Activated gamma-delta T cell treated with anti-CD3 and anti-CD28 coated beads, Interleukin-2, amount 50 U/mL, for 16 hours (primary cell): ENCODE results near the gene OSBPL3.
"Not testable (repeated sequence)": the region's sequence is repeated elsewhere in the genome, so short reads cannot be mapped to it uniquely, and the experiment has no call there.

Experiments used
- DNase-seq: peaks from one replicate; pipeline ENCODE4 v3.0.0-alpha.2; 2020; ENCODE audit warnings: low read depth

The OSBPL3 gene

DNA sequence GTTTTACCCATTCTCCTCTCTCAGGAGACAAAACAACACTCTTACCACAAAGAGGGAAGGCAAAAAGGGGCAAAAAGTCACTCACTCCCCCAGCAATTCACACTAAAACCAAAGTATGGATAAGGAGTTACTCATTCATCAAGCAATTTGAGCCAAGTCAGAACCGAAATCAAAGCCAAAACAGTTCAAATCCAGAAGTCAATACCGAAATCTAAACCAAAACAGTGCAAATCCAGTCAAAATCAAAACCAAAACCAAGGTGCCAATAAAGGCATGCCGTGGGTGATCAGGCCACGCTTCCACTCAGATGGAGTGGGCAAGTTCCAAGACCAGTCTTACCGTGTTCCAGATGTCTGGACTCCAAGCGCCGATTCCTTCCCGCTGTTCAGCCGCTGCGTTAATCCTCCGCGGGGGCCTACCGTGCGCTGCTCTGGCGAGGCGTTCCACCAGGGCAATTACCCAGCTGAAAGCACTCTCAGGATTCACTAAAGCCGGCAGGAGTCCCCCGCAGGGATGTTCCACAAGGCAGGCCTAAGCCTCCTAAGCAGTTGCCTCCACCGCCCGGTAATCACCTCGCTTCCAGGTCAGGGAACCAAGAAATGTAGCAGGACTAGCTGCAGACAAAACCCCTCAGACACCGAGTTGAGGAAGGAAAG, 185.1 kb downstream of the OSBPL3 start:
- DNase-seq = not testable (repeated sequence)

DNA sequence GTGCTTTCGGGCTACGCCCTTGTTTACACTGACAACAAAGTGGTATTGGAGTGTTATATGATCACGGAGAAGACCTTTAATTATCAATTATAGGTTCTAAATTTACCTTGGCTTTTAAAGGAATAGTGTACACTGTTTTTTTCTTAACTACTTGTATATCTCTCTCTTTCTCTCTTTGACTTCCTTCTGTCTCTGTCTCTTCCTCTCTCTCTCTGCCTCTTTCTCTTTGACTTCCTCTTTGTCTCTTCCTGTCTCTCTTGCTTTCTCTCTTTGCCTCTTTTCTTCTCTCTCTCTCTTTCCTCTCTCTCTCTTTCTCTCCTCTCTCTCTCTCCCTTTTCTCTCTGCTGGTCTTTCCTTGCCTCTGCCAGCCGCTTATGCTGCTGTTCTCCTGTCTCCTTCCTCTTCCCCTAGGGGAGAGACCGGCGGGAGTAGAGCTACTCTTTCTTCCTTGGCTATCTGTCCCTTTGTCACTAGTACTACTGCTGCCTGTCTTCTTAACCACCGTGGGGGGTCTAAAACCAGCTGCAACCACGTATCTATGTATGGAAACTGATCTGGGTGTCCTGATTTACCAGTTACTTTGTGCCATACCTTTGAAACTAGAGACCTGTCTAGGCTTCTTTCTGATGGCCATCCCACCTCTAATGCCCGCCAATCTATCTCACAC, 185.9 kb downstream of the OSBPL3 start:
- DNase-seq = no peak

DNA sequence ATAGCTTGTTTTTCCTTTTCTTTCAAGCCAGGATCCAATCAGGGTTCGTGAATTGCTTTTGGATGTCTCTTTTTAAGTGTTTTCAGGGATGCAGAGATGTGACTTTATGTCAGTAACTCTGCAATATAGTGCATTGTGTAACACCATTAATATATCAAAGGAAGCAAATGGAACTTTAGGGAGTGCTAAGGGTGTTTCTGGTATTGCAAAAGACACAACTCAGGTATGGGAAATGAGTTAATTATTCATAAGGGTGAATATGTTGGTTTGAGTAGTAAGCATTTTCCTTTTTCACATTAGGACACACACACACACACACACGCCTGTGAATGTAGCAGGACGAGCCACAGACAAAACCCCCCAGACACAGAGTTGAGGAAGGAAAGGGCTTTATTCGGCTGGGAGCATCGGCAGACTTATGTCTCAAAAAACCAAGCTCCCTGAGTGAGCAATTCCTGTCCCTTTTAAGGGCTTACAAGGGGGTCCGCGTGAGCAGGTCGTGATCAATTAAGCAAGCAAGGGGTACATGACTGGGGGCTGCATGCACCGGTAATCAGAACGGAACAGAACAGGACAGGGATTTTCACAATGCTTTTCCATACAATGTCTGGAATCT, 190.9 kb downstream of the OSBPL3 start:
- no peak for DNase-seq

DNA sequence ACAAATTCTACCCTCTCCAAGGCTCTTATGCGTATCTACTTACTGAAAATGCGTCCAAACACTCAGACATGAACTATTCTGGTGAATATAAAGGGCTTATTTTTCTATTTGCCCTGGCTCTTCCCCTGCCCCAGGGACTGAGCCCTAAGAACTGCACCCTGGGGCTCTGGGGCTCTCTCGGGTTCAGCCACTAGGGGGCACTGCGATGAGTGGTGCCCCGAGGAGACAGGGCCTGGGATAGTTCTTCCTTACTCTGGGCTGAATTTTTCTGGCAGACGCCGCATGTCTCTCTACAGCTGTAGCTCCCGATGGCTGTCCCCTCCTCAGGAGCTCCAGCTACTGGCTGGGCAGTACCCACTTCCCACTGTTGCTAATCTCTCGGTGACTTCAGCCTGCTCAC, 191.9 kb downstream of the OSBPL3 start:
- DNase-seq = no peak

DNA sequence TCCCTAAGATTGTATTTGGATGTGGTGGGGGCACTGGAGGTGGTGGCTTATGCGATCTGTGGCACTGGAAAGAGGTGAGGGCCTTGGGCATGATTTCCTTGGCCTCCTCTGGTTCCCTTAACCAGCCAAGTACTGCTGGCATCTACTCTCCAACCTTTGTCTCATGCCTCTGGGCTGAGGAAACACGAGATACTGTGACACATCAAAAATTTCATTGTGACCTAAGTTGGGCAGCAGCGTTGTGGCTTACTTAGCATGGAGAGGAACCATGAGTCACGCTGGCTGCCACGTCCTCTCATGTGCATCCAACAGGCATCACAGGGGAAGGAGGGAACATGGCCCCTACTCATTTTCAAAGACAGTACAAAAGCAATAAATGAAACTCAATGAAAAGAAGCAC, 193.0 kb downstream of the OSBPL3 start:
- DNase-seq = no peak

DNA sequence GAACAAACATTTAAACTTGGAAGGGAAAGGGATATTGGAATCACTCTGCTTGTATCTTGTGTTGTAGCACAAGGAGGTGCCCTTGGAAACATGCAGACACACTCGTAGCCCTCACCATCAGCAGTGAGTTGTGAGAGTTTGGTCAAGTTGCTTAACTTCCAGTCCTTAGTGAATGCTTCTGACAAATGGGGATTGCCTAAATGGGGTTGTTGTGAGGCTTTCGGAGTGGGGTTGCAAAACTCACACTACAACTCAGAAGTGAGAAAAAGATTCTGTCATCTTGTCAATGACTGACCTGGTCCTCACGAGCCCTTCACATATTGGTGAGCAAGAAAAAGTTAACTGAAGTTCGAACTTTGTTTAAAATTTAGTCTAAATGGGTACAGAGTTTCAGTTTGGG, 193.7 kb downstream of the OSBPL3 start:
- no peak for DNase-seq

DNA sequence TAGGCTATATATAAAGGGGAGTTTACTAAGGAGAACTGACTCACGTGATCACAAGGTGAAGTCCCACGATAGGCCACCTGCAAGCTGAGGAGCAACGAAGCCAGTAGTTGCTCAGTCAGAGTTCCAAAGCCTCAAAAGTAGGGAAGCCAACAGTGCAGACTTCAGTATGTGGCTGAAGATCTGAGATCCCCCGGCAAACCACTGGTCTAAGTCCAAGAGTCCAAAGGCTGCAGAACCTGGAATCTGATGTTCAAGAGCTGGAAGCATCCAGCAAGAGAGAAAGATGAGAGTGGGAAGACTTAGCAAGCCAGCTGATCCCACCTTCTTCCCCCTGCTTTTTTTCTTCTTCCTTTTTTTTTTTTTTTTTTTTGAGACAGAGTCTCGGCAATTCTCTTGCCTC, 195.7 kb downstream of the OSBPL3 start:
- DNase-seq = no peak

GRCh38 chr7:24783698-24784097, 196.3 kb downstream of the OSBPL3 start:
- DNase-seq = no peak

DNA sequence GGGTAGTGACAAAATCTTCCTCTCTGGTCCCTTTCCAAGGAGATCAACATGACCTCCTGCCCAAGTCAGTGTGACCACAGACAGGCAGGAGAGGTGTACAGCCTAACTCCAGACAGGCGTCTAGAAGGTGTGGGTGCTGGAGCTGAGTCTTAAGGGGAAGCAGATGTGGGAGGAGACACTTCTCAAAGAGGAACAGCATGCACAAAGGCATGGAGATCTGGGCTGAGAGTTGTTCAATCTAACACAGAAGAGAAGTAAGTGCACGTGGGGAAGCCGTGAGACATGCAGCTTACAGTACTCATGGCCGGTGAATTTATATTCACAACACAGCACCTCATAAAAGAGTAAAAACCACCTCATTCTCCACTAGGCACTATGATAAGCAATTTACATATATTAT, 198.9 kb downstream of the OSBPL3 start:
- DNase-seq = no peak

DNA sequence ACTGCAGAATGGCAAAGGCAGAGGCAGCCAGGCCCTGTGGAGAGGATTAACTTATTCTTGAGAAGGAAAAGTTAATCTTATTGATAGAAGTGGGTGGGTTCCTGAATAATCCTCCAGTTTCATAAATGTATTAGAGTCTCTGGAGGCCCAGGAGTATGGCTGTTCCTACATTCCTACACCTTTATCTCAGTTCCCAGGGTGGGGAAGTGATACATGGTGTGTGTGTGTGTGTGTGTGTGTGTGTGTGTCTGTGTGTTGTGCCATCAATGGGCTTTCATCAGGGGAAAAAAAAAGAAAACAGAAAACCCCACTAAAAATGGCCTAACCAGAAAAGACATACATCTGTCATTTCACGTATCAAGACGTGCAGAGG, 200.7 kb downstream of the OSBPL3 start:
- no peak for DNase-seq

- DNase-seq = no peak
Measured at GRCh38 chr7:24778543-24779282, 201.3 kb downstream of the OSBPL3 start.

GRCh38 chr7:24777806-24778205, 202.2 kb downstream of the OSBPL3 start:
- no peak for DNase-seq

GRCh38 chr7:24773646-24774045, 206.3 kb downstream of the OSBPL3 start:
- DNase-seq = no peak

- DNase-seq = no peak
Measured at GRCh38 chr7:24769851-24770250, 210.1 kb downstream of the OSBPL3 start.

GRCh38 chr7:24769014-24769830, 210.8 kb downstream of the OSBPL3 start:
- no peak for DNase-seq

DNA sequence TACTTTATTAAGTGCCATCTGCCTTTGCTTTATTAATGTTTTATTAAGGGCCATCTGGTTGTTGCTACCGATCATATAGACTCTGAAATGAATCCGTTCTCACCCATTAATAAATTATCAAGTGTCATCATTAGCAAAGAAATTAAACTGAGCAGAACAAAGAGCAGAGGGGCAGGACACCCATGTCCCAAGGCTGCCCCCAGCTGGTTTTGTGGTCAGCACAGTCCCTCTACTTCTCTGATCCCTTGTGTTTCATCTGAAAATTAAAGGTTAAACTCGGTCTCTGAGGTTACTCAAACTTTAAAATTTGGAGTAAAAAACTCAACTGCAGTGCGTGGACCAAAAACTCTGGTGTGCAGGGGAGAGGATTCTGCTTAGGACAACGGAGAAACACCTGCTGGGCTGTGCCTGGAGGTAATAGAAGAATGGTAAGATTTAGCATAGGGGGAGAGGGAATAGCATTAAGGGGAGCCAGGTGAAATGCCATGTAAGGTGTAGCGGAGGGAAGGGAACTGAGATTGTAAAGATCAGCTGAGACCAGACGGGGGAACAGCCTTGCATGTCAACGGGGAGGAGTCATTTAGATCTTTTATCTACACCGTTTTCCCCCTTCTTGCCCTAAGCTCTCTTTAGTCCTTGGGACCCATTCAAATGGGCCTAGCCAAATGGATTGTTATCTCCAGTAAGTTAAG, 212.0 kb downstream of the OSBPL3 start:
- no peak for DNase-seq

DNA sequence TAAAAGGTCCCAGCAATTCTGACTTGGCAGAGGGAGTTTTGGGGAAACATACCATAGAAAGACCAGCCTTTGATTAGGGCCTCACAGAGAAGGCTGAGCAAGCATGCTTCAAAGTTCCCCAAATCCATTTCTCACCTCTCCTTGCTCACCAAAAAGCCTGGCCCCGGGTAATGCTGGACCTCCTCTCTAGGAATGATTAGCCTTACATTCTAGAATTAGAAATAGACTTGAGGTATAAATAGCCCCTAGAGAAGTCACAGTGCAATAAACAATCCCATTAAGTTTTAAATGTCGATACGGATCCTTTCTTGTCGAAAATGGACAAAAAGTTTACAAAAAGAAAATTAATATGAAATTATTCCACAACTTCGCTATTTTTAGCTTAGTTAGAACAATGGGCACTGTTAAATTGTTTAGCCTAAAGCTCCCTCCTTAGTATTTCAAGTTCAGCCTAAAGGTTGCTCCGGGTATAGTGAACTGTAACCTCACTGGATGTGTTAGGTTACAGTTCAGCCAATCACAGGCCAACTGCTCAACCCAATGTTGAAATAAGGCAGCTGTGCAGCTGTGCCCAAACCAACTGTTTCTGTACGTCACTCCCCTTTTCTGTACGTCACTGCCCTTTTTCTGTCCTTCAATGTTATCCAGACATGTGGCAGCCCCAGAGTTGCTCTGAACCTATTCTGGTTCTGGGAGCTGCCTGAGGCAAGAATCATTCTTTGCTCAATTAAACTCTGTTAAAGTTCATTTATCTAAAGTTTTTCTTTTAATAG, 214.8 kb downstream of the OSBPL3 start:
- DNase-seq = no peak

- no peak for DNase-seq
Measured at GRCh38 chr7:24764011-24764410, 216.0 kb downstream of the OSBPL3 start.

DNA sequence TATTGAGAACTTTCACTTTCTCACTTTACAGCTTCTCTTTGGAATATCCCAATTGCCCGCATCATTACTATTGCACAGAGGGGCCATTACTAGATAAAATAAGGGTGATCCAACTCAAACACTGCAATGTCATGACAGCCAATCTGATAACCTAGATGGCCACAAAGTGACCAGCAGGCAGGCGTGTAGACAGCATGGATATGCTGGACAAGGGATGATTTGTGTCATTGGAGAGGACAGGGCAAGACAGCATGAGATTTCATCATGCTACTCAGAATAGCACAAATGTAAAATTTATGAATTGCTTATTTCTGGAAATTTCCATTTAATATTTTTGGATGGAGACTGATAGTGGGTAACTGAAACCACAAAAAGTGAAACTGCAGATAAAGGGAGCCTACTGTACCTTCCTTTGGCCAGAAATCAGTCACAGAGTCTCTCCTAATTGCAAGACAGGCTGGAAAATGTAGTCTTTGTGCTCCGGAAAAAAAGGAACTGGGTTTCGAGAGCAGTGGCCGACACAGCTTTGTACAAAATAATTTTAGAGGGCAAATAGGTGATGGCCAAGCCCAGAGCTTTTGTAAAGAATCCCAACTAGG, 216.6 kb downstream of the OSBPL3 start:
- no peak for DNase-seq

- DNase-seq = no peak
Measured at GRCh38 chr7:24762771-24763170, 217.2 kb downstream of the OSBPL3 start.
